Liver (tissue), 9 donors: Measurements from ENCODE around the gene PHTF1. TPM values are rescaled to one million over a fixed set of nuclear protein-coding genes. Genes with fewer than 3 reads are reported as not detected.

Source experiments
- DNase-seq: peaks from one replicate; pipeline ENCODE4 v3.0.0-alpha.2; 2017; ENCODE audit warnings: low spot score
- H3K27ac ChIP-seq, 2 donors: one replicate each; pipeline ENCODE4 v1.7.0; 2013; ENCODE audit warnings: inconsistent platforms in 2 of 2, low read length in 2 of 2, control low read depth in 1 of 2, low read depth in 1 of 2, mild to moderate bottlenecking in 1 of 2
- H3K27me3 ChIP-seq, 4 donors: one replicate each; pipeline versions ENCODE4 v1.6.1 to v1.7.0; 2013; ENCODE audit warnings: low read length in 3 of 4, inconsistent platforms in 1 of 4, mild to moderate bottlenecking in 1 of 4, moderate library complexity in 1 of 4; ENCODE audit not compliant: control insufficient read depth in 4 of 4, insufficient read depth in 4 of 4
- H3K36me3 ChIP-seq, 4 donors: one replicate each; pipeline versions ENCODE4 v1.6.1 to v1.7.0; 2013; ENCODE audit warnings: low read length in 3 of 4, mild to moderate bottlenecking in 3 of 4, low read depth in 1 of 4, moderate library complexity in 1 of 4; ENCODE audit not compliant: control insufficient read depth in 4 of 4, insufficient read depth in 3 of 4
- H3K4me1 ChIP-seq, 4 donors: one replicate each; pipeline versions ENCODE4 v1.6.1 to v1.7.0; 2013; ENCODE audit warnings: low read length in 3 of 4, mild to moderate bottlenecking in 3 of 4, moderate library complexity in 1 of 4; ENCODE audit not compliant: control insufficient read depth in 4 of 4, insufficient read depth in 4 of 4
- H3K4me3 ChIP-seq, 3 donors: one replicate each; pipeline versions ENCODE4 v1.6.1 to v1.7.0; 2013; ENCODE audit warnings: low read length in 3 of 3, control low read depth in 1 of 3, low read depth in 1 of 3, mild to moderate bottlenecking in 1 of 3
- H3K9ac ChIP-seq, 2 donors: one replicate each; pipeline ENCODE4 v1.7.0; 2013; ENCODE audit warnings: low read length in 2 of 2, mild to moderate bottlenecking in 2 of 2, moderate library complexity in 2 of 2, control low read depth in 1 of 2, low read depth in 1 of 2
- H3K9me3 ChIP-seq, 4 donors: one replicate each; pipeline versions ENCODE4 v1.6.1 to v1.7.0; 2013; ENCODE audit warnings: low read length in 3 of 4; ENCODE audit not compliant: control insufficient read depth in 4 of 4
- EGR1 ChIP-seq, 2 donors: IDR thresholded peaks; 2 replicates each; pipeline ENCODE4 v1.6.1; 2016 to 2018; ENCODE audit warnings: antibody characterized with exemption in 2 of 2, low read depth in 2 of 2
- FOXA1 ChIP-seq: IDR thresholded peaks from 2 replicates; pipeline ENCODE4 v1.6.1; 2016; ENCODE audit warnings: antibody characterized with exemption
- GABPA ChIP-seq, 2 donors: IDR thresholded peaks in 1 of 2; conservative IDR thresholded peaks in 1 of 2; 2 replicates each; pipeline ENCODE4 v1.6.1; 2016; ENCODE audit warnings: antibody characterized with exemption in 2 of 2, mild to moderate bottlenecking in 1 of 2, moderate library complexity in 1 of 2
- HNF4A ChIP-seq, 2 donors: conservative IDR thresholded peaks; 2 replicates each; pipeline ENCODE4 v1.6.1; 2016; ENCODE audit warnings: antibody characterized with exemption in 2 of 2, mild to moderate bottlenecking in 2 of 2
- HNF4G ChIP-seq: IDR thresholded peaks from 2 replicates; pipeline ENCODE4 v1.6.1; 2016; ENCODE audit warnings: antibody characterized with exemption
- JUND ChIP-seq, 2 donors: IDR thresholded peaks; 2 replicates each; pipeline ENCODE4 v1.6.1; 2016; ENCODE audit warnings: antibody characterized with exemption in 2 of 2
- NR2F2 ChIP-seq: IDR thresholded peaks from 2 replicates; pipeline ENCODE4 v1.6.1; 2016; ENCODE audit warnings: antibody characterized with exemption
- RAD21 ChIP-seq, 2 donors: IDR thresholded peaks; 2 replicates each; pipeline ENCODE4 v1.6.1; 2016; ENCODE audit warnings: antibody characterized with exemption in 2 of 2, mild to moderate bottlenecking in 2 of 2
- SP1 ChIP-seq: IDR thresholded peaks from 2 replicates; pipeline ENCODE4 v1.6.1; 2018; ENCODE audit warnings: antibody characterized with exemption, mild to moderate bottlenecking
- YY1 ChIP-seq: IDR thresholded peaks from 2 replicates; pipeline ENCODE4 v1.6.1; 2016; ENCODE audit warnings: antibody characterized with exemption, mild to moderate bottlenecking
- WGBS: extraction: QIAGEN DNeasy Blood & Tissue Kit; methylation state at CpG from one replicate; pipeline ENCODE4 v1.1.7; 2013; 5-methylcytosine and 5-hydroxymethylcytosine counted together
- polyA plus RNA-seq, 2 donors: library from polyadenylated mRNA; stranded (reverse) in 1 of 2; unstranded in 1 of 2; fragments of 200-250 nt in 1 of 2; fragments of >200 nt in 1 of 2; fragmentation: Nextera tagmentation in 1 of 2; extraction: Ambion mirVana in 1 of 2; gene quantifications; one replicate each; pipeline versions ENCODE4 v1.2.1 to v1.2.3, GENCODE V29; 2013 to 2015
- total RNA-seq, 2 donors: library from RNA; depleted of rRNA; stranded (reverse); fragments of >200 nt; gene quantifications; one replicate each; pipeline ENCODE4 v1.2.3, GENCODE V29; 2014
- TF ChIP-seq, protein P1 (sequence below): fragments of 150-350 bp; IDR thresholded peaks from 2 replicates; pipeline ENCODE4 v1.5.1; 2017; ENCODE audit warnings: improper control_type of control experiment, low read depth, low read length; ENCODE audit not compliant: missing input control
- TF ChIP-seq, protein P2 (sequence below): IDR thresholded peaks from 2 replicates; pipeline ENCODE4 v1.6.1; 2016; ENCODE audit warnings: antibody characterized with exemption
- TF ChIP-seq, protein P3 (sequence below): IDR thresholded peaks from 2 replicates; pipeline ENCODE4 v1.6.1; 2016; ENCODE audit warnings: antibody characterized with exemption
- TF ChIP-seq, protein P4 (sequence below): IDR thresholded peaks from 2 replicates; pipeline ENCODE4 v1.6.1; 2016; ENCODE audit warnings: antibody characterized with exemption
- TF ChIP-seq, protein P5 (sequence below): IDR thresholded peaks from 2 replicates; pipeline ENCODE4 v1.6.1; 2016; ENCODE audit warnings: antibody characterized with exemption, mild to moderate bottlenecking
- donor health status: healthy.
- donor health status: healthy.
- donor health status: healthy.
- donor health status: healthy.
- donor health status: healthy.

PHTF1 gene
- total and polyA plus RNA-seq, 4 donors: 3.2 to 14.0 (median 7.3) TPM

DNA sequence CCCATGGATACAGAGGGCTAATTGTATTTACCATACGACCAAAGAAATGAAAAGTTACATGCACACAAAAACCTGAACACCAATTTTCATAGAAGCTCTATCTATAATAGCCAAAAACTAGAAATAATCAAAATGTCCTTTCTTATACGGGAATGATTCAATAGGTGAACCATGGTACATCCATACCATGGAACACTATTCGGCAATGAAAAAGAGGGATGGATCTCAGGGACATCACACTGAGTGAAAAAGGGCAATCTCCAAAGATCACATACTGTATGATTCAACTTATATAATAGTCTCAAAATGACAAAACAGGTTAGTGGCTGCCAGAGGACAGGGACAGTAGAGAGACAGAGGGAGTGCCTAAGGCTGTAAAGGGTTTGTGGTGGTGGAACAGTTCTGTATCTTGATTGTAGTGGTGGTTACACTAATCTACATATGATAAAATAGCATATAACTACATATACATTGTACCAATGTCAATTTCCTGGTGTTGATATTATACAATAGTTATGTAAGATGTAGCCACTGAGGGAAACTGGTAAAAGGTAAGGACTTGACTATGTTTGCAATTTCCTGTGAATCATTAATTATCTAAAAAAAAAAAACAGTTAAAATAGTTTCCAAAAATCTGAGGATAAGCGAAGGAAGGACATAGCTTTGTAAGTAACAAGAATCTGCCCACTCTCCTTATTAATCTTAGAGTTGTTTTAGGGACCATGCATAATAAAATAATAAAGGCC is 49.3 kb upstream of the PHTF1 start:
- no peak overlapping the region for H3K9ac ChIP-seq
- DNase-seq: no peak
- TF ChIP-seq, protein P1, sequence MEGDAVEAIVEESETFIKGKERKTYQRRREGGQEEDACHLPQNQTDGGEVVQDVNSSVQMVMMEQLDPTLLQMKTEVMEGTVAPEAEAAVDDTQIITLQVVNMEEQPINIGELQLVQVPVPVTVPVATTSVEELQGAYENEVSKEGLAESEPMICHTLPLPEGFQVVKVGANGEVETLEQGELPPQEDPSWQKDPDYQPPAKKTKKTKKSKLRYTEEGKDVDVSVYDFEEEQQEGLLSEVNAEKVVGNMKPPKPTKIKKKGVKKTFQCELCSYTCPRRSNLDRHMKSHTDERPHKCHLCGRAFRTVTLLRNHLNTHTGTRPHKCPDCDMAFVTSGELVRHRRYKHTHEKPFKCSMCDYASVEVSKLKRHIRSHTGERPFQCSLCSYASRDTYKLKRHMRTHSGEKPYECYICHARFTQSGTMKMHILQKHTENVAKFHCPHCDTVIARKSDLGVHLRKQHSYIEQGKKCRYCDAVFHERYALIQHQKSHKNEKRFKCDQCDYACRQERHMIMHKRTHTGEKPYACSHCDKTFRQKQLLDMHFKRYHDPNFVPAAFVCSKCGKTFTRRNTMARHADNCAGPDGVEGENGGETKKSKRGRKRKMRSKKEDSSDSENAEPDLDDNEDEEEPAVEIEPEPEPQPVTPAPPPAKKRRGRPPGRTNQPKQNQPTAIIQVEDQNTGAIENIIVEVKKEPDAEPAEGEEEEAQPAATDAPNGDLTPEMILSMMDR: no peak
- no peak for TF ChIP-seq NR2F2
- no peak for TF ChIP-seq HNF4A (conservative IDR thresholded peaks at IDR 0.05)
- no peak for TF ChIP-seq RAD21 (IDR thresholded peaks at IDR 0.05)
- TF ChIP-seq SP1: no peak
- TF ChIP-seq GABPA (IDR thresholded peaks at IDR 0.05 in 1 of 2, conservative IDR thresholded peaks at IDR 0.05 in 1 of 2): no peak
- TF ChIP-seq JUND (IDR thresholded peaks at IDR 0.05): no peak
- TF ChIP-seq HNF4G: no peak
- TF ChIP-seq, protein P2, sequence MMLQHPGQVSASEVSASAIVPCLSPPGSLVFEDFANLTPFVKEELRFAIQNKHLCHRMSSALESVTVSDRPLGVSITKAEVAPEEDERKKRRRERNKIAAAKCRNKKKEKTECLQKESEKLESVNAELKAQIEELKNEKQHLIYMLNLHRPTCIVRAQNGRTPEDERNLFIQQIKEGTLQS: no peak
- no peak for TF ChIP-seq FOXA1
- TF ChIP-seq EGR1 (IDR thresholded peaks at IDR 0.05; ENCODE audit: low read depth in 2 of 2): no peak
- TF ChIP-seq, protein P3, sequence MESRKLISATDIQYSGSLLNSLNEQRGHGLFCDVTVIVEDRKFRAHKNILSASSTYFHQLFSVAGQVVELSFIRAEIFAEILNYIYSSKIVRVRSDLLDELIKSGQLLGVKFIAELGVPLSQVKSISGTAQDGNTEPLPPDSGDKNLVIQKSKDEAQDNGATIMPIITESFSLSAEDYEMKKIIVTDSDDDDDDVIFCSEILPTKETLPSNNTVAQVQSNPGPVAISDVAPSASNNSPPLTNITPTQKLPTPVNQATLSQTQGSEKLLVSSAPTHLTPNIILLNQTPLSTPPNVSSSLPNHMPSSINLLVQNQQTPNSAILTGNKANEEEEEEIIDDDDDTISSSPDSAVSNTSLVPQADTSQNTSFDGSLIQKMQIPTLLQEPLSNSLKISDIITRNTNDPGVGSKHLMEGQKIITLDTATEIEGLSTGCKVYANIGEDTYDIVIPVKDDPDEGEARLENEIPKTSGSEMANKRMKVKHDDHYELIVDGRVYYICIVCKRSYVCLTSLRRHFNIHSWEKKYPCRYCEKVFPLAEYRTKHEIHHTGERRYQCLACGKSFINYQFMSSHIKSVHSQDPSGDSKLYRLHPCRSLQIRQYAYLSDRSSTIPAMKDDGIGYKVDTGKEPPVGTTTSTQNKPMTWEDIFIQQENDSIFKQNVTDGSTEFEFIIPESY: no peak
- no peak for TF ChIP-seq YY1
- TF ChIP-seq, protein P4, sequence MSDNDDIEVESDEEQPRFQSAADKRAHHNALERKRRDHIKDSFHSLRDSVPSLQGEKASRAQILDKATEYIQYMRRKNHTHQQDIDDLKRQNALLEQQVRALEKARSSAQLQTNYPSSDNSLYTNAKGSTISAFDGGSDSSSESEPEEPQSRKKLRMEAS: no peak
- TF ChIP-seq, protein P5, sequence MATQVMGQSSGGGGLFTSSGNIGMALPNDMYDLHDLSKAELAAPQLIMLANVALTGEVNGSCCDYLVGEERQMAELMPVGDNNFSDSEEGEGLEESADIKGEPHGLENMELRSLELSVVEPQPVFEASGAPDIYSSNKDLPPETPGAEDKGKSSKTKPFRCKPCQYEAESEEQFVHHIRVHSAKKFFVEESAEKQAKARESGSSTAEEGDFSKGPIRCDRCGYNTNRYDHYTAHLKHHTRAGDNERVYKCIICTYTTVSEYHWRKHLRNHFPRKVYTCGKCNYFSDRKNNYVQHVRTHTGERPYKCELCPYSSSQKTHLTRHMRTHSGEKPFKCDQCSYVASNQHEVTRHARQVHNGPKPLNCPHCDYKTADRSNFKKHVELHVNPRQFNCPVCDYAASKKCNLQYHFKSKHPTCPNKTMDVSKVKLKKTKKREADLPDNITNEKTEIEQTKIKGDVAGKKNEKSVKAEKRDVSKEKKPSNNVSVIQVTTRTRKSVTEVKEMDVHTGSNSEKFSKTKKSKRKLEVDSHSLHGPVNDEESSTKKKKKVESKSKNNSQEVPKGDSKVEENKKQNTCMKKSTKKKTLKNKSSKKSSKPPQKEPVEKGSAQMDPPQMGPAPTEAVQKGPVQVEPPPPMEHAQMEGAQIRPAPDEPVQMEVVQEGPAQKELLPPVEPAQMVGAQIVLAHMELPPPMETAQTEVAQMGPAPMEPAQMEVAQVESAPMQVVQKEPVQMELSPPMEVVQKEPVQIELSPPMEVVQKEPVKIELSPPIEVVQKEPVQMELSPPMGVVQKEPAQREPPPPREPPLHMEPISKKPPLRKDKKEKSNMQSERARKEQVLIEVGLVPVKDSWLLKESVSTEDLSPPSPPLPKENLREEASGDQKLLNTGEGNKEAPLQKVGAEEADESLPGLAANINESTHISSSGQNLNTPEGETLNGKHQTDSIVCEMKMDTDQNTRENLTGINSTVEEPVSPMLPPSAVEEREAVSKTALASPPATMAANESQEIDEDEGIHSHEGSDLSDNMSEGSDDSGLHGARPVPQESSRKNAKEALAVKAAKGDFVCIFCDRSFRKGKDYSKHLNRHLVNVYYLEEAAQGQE: no peak
- 81% methylated on average over 4 of the region's 4 CpGs for WGBS
- peak overlapping the region in 1 of 2 donors; percentile 6 for H3K27ac ChIP-seq
- H3K36me3 ChIP-seq: no peaks in the 10 kb centered on the region
- peaks cover 3 to 33% (median 18%) of the 10 kb centered on the region in 4 donors for H3K4me1 ChIP-seq
- no peaks in the 10 kb centered on the region for H3K9me3 ChIP-seq
- no peak overlapping the region for H3K4me3 ChIP-seq
- H3K27me3 ChIP-seq: no peaks in the 10 kb centered on the region
